Activated naive CD8-positive, alpha-beta T cell treated with anti-CD3 and anti-CD28 coated beads, Interleukin-2, amount 10 ng/mL, durations not matched to agents 7 days and 5 days (primary cell): Measurements from ENCODE around the gene ZNF609. TPM values are rescaled to one million over a fixed set of nuclear protein-coding genes. Genes with fewer than 3 reads are reported as not detected.
"Not testable (repeated sequence)": the region's sequence is repeated elsewhere in the genome, so short reads cannot be mapped to it uniquely, and the experiment has no call there.

Experiments used
- ATAC-seq: fragments of 150-1000 bp; cut with Tn5 transposase; one replicate; pipeline ENCODE4 v1.10.0; 2021; ENCODE audit warnings: low read depth, moderate library complexity
- POLR2A ChIA-PET: fragments of 350-600 bp; sonication (Branson Sonifier 250); formaldehyde crosslinking; loops from one replicate; lab custom pipeline; 2021; ENCODE audit warnings: antibody characterized with exemption; lab: Charles Lee
- DNase-seq: peaks from one replicate; pipeline ENCODE4 v3.0.0; 2021
- H3K27ac Mint-ChIP-seq: one replicate; pipeline ENCODE4 v1.8.0; 2022; ENCODE audit warnings: mild to moderate bottlenecking, mixed read lengths
- H3K27me3 Mint-ChIP-seq: one replicate; pipeline ENCODE4 v1.8.0; 2022; ENCODE audit warnings: mild to moderate bottlenecking, moderate library complexity, mixed read lengths
- H3K36me3 Mint-ChIP-seq: one replicate; pipeline ENCODE4 v1.8.0; 2021; ENCODE audit warnings: mild to moderate bottlenecking, mixed read lengths
- H3K4me1 Mint-ChIP-seq: one replicate; pipeline ENCODE4 v1.8.0; 2021; ENCODE audit warnings: mixed read lengths
- H3K4me3 Mint-ChIP-seq: one replicate; pipeline ENCODE4 v1.8.0; 2022; ENCODE audit warnings: mild to moderate bottlenecking, moderate library complexity, mixed read lengths
- H3K9me3 Mint-ChIP-seq: one replicate; pipeline ENCODE4 v1.8.0; 2021; ENCODE audit warnings: mixed read lengths
- total RNA-seq, 2 experiments: library from RNA; stranded (reverse); gene quantifications; one replicate each; pipeline ENCODE4 v1.2.3, GENCODE V29; 2021

Gene ZNF609
- total RNA-seq, 2 experiments from 2014 or later: 52.2 to 57.2 TPM

DNA sequence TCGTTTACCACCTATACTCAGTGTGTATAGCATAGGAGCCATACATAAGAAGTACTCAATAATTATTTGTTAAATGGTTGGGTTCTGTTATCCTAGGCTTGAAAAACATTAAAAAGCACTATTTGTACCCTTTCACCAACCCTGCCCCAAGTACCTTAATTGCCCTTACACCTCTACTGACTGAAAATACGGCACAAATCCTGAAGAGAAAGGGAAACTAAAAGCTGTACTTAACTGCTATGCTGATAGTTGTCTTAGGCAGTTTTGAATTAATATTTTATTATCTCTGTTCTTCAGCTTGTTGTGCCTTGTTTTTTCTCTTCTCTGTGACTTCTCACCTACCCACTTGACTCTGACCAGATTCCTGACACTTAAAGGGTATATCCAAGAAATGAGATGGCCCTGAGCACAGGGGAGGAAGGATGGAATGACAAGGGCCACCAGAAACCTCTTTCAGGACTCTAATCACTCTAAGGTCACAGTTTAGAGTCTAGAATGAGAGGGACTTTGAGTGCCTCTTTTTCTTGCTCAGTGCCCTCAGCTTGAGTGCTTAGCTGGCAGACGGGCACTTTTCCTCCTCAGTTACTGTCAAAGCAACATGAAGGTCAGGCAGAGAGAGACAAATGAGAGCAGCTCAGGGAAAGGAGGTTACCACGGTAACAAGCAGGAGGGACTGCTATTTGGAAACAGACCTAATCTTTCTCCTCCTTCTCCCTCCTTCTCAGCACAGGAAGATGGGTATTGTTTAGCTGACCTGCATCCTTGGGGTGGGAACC, 136.5 kb downstream of the ZNF609 start:
- Mint-ChIP-seq H3K9me3 (no peaks in the 10 kb centered on the region), H3K4me1 (peaks cover 35% of the 10 kb centered on the region)

DNA sequence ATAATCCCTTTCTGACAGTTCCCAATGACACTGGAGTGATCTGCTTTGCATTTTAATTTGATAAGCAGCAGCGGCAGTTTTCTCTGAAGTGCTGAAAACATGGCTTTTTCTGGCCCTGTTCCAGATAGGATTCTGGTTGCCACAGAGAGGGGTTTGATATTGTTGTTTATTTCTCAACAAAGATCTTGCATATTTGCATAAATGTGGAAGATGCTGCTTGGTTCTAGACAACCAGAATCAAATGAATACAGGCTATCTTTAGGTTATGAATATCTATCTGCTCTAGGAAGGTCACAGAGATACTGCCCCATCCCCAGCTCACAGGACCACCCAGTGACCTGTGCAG, 137.1 kb downstream of the ZNF609 start:
- DNase-seq: no peak
- peak overlapping the region; percentile 86 for H3K4me3 Mint-ChIP-seq
- no peak for ATAC-seq
- no peaks in the 10 kb centered on the region for H3K27me3 Mint-ChIP-seq
- H3K4me1 Mint-ChIP-seq: peaks cover 40% of the 10 kb centered on the region
- POLR2A ChIA-PET: interaction anchor here (0.6 to 1.6 kb wide), 4 partner anchors 9 to 34 kb away, joined by 3 to 7 read pairs (median 4); no protein-coding TSS in a partner anchor
- peak overlapping the region; percentile 91 for H3K27ac Mint-ChIP-seq
- no peaks in the 10 kb centered on the region for H3K9me3 Mint-ChIP-seq
- H3K36me3 Mint-ChIP-seq: peaks cover 2% of the 10 kb centered on the region

More for the DNA sequence above, 136.5 kb downstream of the ZNF609 start:
- DNase-seq: no peak
- POLR2A ChIA-PET: interaction anchor here (0.6 to 1.8 kb wide), 6 partner anchors 9 to 209 kb away, joined by 3 to 7 read pairs (median 5); partner anchors contain the start of gene TRIP4
- peaks cover 2% of the 10 kb centered on the region for H3K36me3 Mint-ChIP-seq
- peak; percentile 65 for ATAC-seq
- H3K4me3 Mint-ChIP-seq: peak overlapping the region; percentile 86
- no peaks in the 10 kb centered on the region for H3K27me3 Mint-ChIP-seq
- H3K27ac Mint-ChIP-seq: peak overlapping the region; percentile 91

DNA sequence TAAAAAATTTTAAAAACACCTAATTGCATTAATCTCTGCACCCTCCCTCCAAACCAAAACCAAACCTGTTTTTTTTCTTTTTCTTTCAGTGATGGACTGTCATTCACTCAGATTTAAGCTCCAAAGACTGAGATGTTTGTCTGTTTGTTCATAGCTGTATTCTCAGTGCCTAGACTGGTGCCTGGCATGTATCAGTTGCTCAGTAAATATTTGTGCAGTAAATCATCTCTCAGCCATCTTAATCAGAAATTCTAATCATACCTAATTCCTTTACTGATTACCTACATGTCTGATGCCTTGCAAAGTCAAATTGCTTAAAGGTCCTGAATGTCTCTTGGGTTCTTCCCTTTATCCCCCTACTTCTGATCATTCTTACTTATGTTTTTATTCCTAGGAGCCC, 138.8 kb downstream of the ZNF609 start:
- POLR2A ChIA-PET: interaction anchor here (1.0 kb wide), 1 partner anchor 50 kb away, joined by 3 read pairs; no protein-coding TSS in a partner anchor
- no peak overlapping the region for H3K4me3 Mint-ChIP-seq

GRCh38 chr15:64599716-64600115, 139.3 kb downstream of the ZNF609 start:
- Mint-ChIP-seq H3K4me3 (no peak overlapping the region), H3K27me3 (no peaks in the 10 kb centered on the region), H3K36me3 (peaks cover 2% of the 10 kb centered on the region), H3K9me3 (no peaks in the 10 kb centered on the region), H3K4me1 (peaks cover 43% of the 10 kb centered on the region), H3K27ac (no peak overlapping the region)
- ATAC-seq (no peak), DNase-seq (no peak)
- POLR2A ChIA-PET: interaction anchor here (1.0 kb wide), 1 partner anchor 51 kb away, joined by 3 read pairs; no protein-coding TSS in a partner anchor

More for the DNA sequence above, 138.8 kb downstream of the ZNF609 start:
- no peak for ATAC-seq
- Mint-ChIP-seq H3K36me3 (peaks cover 2% of the 10 kb centered on the region), H3K27ac (no peak overlapping the region), H3K9me3 (no peaks in the 10 kb centered on the region), H3K27me3 (no peaks in the 10 kb centered on the region), H3K4me1 (peaks cover 41% of the 10 kb centered on the region)
- no peak for DNase-seq

GRCh38 chr15:64600794-64601193, 140.4 kb downstream of the ZNF609 start:
- peaks cover 2% of the 10 kb centered on the region for H3K36me3 Mint-ChIP-seq
- peak overlapping the region; percentile 44 for H3K27ac Mint-ChIP-seq
- peaks cover 43% of the 10 kb centered on the region for H3K4me1 Mint-ChIP-seq
- H3K4me3 Mint-ChIP-seq: no peak overlapping the region
- DNase-seq (no peak), ATAC-seq (no peak)
- H3K9me3 Mint-ChIP-seq: no peaks in the 10 kb centered on the region
- no peaks in the 10 kb centered on the region for H3K27me3 Mint-ChIP-seq
- POLR2A ChIA-PET: no interaction called here

DNA sequence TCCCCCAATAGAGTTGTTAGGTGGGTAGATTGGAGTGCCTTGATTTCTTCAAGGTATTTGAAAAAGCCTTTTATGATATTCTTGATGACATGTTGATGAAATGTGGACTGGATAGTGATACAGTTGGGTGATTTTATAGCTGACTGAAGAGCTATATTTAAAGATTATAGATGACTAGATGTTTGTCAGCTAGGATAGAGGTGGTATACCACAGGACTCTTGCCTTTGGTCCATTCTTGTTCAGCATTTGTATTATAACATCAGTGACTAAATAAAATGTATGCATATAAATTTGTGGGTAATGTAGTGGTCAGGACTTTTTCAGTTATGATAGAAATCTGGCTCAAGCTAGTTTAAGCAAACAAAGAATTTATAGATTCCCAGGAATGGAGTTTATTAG, 143.9 kb downstream of the ZNF609 start:
- DNase-seq (no peak), ATAC-seq (no peak)
- H3K4me3 Mint-ChIP-seq: no peak overlapping the region
- POLR2A ChIA-PET: no interaction called here
- H3K4me1 Mint-ChIP-seq: peaks cover 25% of the 10 kb centered on the region
- no peak overlapping the region for H3K27ac Mint-ChIP-seq
- H3K9me3 Mint-ChIP-seq: no peaks in the 10 kb centered on the region
- H3K27me3 Mint-ChIP-seq: no peaks in the 10 kb centered on the region
- peaks cover 5% of the 10 kb centered on the region for H3K36me3 Mint-ChIP-seq

- not testable (repeated sequence) for H3K9me3 Mint-ChIP-seq, H3K4me3 Mint-ChIP-seq, H3K36me3 Mint-ChIP-seq, H3K27ac Mint-ChIP-seq, ATAC-seq, DNase-seq, H3K27me3 Mint-ChIP-seq
- POLR2A ChIA-PET: interaction anchor here (0.6 to 0.8 kb wide), 2 partner anchors 33 to 63 kb away, joined by 3 to 7 read pairs; no protein-coding TSS in a partner anchor
- peaks cover 22% of the 10 kb centered on the region for H3K4me1 Mint-ChIP-seq
Observed at GRCh38 chr15:64607416-64607815, 147.0 kb downstream of the ZNF609 start.

GRCh38 chr15:64610257-64610919, 150.0 kb downstream of the ZNF609 start:
- ATAC-seq: no peak
- H3K4me1 Mint-ChIP-seq: peaks cover 19% of the 10 kb centered on the region
- DNase-seq: no peak
- POLR2A ChIA-PET: interaction anchor here (0.8 kb wide), 1 partner anchor 107 kb away, joined by 3 read pairs; no protein-coding TSS in a partner anchor
- peaks cover 9% of the 10 kb centered on the region for H3K36me3 Mint-ChIP-seq
- peak overlapping the region; percentile 44 for H3K27ac Mint-ChIP-seq
- no peaks in the 10 kb centered on the region for H3K27me3 Mint-ChIP-seq
- H3K9me3 Mint-ChIP-seq: no peaks in the 10 kb centered on the region
- no peak overlapping the region for H3K4me3 Mint-ChIP-seq

DNA sequence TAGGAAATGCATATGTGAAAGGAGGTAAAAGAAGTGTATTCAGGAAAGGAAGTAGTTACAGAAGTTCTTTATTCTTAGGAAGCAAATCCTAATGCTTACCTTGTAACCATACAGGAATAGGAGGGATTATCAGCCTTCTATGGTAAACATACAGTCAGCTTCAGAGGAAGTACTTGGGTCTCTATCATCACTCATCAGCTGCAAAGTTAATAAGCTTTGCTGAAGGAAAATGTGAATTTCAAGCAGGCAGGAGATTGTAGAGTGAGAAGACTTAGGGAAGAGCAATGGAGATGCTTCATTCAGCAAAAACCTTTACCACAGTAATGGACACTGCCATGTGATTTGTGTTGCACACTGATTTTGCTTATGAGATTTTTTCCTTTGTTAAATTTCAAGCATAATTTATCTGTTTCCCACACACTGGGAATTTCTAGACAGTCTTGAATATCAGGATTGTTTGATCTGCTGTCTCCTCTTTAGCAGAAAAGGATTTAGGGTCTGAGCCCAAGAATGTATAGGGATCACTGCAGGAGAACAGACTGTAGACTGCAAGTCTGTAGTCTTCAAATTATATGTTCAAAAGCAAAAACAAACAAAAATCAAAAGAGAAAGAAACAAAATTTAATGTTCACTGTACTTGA, 150.8 kb downstream of the ZNF609 start:
- Mint-ChIP-seq H3K4me1 (peaks cover 27% of the 10 kb centered on the region), H3K4me3 (no peak overlapping the region), H3K27ac (peak overlapping the region; percentile 44), H3K27me3 (no peaks in the 10 kb centered on the region), H3K9me3 (no peaks in the 10 kb centered on the region), H3K36me3 (peaks cover 9% of the 10 kb centered on the region)
- POLR2A ChIA-PET: interaction anchor here (0.8 kb wide), 1 partner anchor 108 kb away, joined by 3 read pairs; no protein-coding TSS in a partner anchor
- no peak for ATAC-seq
- DNase-seq: no peak

DNA sequence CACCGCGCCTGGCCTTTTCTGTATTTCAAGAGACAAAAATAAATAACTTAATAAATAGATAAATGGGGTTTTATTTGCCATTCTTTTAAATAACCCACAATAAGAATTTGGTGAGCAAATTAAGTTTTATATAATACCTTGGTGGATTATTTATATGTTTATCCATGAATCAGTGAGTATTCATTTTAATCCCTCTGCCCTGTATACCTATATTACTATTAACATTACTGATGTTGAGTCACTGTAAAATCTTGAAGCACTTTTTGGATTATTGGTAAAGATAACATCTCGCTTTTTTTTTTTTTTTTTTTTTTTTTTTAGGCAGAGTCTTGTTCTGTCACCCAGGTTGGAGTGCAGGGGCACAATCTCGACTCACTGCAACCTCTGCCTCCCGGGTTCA, 154.1 kb downstream of the ZNF609 start:
- Mint-ChIP-seq H3K36me3 (peaks cover 5% of the 10 kb centered on the region), H3K9me3 (no peaks in the 10 kb centered on the region), H3K27me3 (no peaks in the 10 kb centered on the region), H3K27ac (no peak overlapping the region), H3K4me1 (peaks cover 34% of the 10 kb centered on the region), H3K4me3 (no peak overlapping the region)
- no peak for ATAC-seq
- POLR2A ChIA-PET: interaction anchor here (0.6 to 1.8 kb wide), 2 partner anchors 20 to 184 kb away, joined by 3 to 7 read pairs; no protein-coding TSS in a partner anchor
- no peak for DNase-seq

DNA sequence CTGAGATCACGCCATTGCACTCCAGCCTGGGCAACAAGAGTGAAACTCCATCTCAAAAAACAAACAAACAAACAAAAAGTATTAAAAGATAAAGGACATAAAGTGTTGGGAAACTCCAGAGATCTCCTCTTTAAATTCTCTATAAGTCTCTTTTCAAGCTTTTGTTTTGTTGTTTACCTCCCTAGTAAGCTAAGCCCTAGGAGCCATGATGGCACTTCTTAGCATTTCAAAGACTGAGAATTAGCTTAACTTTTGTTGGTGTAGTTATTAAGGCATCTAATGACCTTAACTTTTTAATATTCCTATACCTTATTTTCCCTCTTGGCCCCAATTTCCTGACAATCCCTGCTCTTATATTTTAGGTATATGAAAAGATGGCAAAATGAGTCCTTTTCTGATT, 157.3 kb downstream of the ZNF609 start:
- POLR2A ChIA-PET: interaction anchor here (0.7 kb wide), 1 partner anchor 267 kb away, joined by 3 read pairs; no protein-coding TSS in a partner anchor
- Mint-ChIP-seq H3K9me3 (no peaks in the 10 kb centered on the region), H3K27me3 (no peaks in the 10 kb centered on the region), H3K27ac (no peak overlapping the region), H3K4me3 (no peak overlapping the region), H3K36me3 (peaks cover 5% of the 10 kb centered on the region), H3K4me1 (peaks cover 54% of the 10 kb centered on the region)
- DNase-seq (no peak), ATAC-seq (no peak)

GRCh38 chr15:64618138-64618537, 157.8 kb downstream of the ZNF609 start:
- Mint-ChIP-seq H3K27ac (no peak overlapping the region), H3K36me3 (peaks cover 5% of the 10 kb centered on the region), H3K4me3 (no peak overlapping the region), H3K4me1 (peaks cover 58% of the 10 kb centered on the region), H3K9me3 (no peaks in the 10 kb centered on the region), H3K27me3 (no peaks in the 10 kb centered on the region)
- ATAC-seq (no peak), DNase-seq (no peak)
- POLR2A ChIA-PET: interaction anchor here (0.7 kb wide), 1 partner anchor 266 kb away, joined by 3 read pairs; no protein-coding TSS in a partner anchor

GRCh38 chr15:64618540-64618939, 158.2 kb downstream of the ZNF609 start:
- POLR2A ChIA-PET: interaction anchor here (0.6 to 1.3 kb wide), 2 partner anchors 16 to 35 kb away, joined by 3 to 4 read pairs; no protein-coding TSS in a partner anchor
- no peak overlapping the region for H3K4me3 Mint-ChIP-seq
- H3K4me1 Mint-ChIP-seq: peaks cover 62% of the 10 kb centered on the region
- H3K27me3 Mint-ChIP-seq: no peaks in the 10 kb centered on the region
- ATAC-seq (no peak), DNase-seq (no peak)
- H3K27ac Mint-ChIP-seq: no peak overlapping the region
- no peaks in the 10 kb centered on the region for H3K9me3 Mint-ChIP-seq
- H3K36me3 Mint-ChIP-seq: peaks cover 7% of the 10 kb centered on the region
